Ishikawa (cell line): Measurements from ENCODE around the gene RASSF7.

Source experiments
- EP300 ChIP-seq: IDR thresholded peaks from 2 replicates; pipeline ENCODE4 v1.6.1; 2012; ENCODE audit warnings: borderline replicate concordance
- MAX ChIP-seq: IDR thresholded peaks from 2 replicates; pipeline ENCODE4 v1.6.1; 2012
- RAD21 ChIP-seq: IDR thresholded peaks from 2 replicates; pipeline ENCODE4 v1.6.1; 2012; ENCODE audit warnings: low read depth
- REST ChIP-seq: IDR thresholded peaks from 2 replicates; pipeline ENCODE4 v1.6.1; 2012; ENCODE audit warnings: low read depth, mild to moderate bottlenecking
- TAF1 ChIP-seq: IDR thresholded peaks from 2 replicates; pipeline ENCODE4 v1.6.1; 2012; ENCODE audit warnings: low read depth, mild to moderate bottlenecking
- TCF12 ChIP-seq: IDR thresholded peaks from 2 replicates; pipeline ENCODE4 v1.6.1; 2012; ENCODE audit warnings: low read depth
- TEAD4 ChIP-seq: IDR thresholded peaks from 2 replicates; pipeline ENCODE4 v1.6.1; 2012
- USF1 ChIP-seq: IDR thresholded peaks from 2 replicates; pipeline ENCODE4 v1.6.1; 2012

- TF ChIP-seq MAX (no peak), TEAD4 (no peak), RAD21 (no peak), TAF1 (no peak), TCF12 (no peak), USF1 (no peak), REST (no peak), EP300 (no peak)
Observed at GRCh38 chr11:562046-562645, 1.4 kb downstream of the RASSF7 start.
